Measurements from ENCODE around the gene SPACA6. TPM values are rescaled to one million over a fixed set of nuclear protein-coding genes. Genes with fewer than 3 reads are reported as not detected.

SPACA6 gene
- total and polyA plus RNA-seq, 2 of the 8 experiments (the other 6 are each of a cell fraction or from before 2014, with no cell fraction given): 7.1 to 7.5 TPM

DNA sequence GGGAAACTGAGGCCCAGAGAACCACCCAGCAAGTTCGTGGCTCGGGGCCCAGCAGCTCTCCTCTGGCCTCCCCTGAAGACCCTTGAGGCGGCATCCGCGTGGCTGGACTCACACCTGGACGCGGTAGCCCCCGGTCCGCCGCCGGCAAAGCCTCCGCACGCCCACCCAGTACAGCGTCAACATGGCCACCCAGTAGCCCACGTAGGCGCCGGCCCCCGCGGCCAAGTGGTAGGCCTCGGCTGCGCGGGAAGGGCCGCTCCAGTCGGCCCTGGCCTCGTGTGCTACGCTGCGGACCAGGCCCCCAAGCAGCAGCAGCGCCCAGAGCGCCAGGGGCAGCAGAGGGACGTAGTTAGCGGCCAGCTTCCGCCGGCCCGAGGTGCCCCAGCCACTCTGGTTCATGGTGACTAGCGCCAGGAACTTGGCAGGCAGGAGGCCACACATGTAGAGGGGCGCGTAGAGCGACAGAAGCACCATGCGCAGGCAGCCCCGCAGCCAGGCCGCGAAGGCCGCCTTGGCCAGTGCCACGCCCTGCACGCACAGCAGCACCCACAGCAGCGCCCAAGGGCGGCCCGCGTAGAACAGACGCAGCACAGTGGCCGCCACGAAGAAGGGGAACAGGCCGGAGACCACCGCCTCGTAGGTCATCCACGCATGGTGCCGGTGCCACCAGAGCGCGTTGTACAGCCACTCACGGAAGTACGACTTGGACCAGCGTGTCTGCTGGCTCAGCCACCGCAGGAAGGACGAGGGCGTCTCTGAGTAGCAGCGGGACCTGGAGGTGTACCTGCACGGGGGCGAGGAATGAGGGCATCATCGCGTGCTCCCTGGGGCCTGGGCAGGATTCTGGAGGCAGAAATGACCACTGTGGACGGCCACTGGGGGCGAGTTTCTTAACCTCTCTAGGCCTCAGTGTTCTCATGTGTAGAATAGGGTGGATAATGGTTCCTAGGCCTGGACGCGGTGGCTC, 20.5 kb downstream of the SPACA6 start:
- Histone ChIP-seq H2BK20ac (ENCODE audit: low read length) (no peak overlapping the region), H4K91ac (replicated peaks; ENCODE audit: insufficient read length, low read length) (no peak overlapping the region), H3K27me3 (replicated peaks in 1 of 4; ENCODE audit: control insufficient read depth in 3 of 4, extremely low read depth in 1 of 4, insufficient read depth in 3 of 4, low read length in 3 of 4) (peaks cover 0 to 12% (median 5%) of the 10 kb centered on the region in 4 experiments; a peak in 6 of 7 replicates), H2AK5ac (ENCODE audit: low read depth, low read length) (no peak overlapping the region), H3K14ac (ENCODE audit: insufficient read length) (no peak overlapping the region), H4K5ac (ENCODE audit: insufficient read length, low read depth, low read length) (no peak overlapping the region), H3K23me2 (ENCODE audit: low read depth, low read length) (peaks cover 2% of the 10 kb centered on the region; the same call in 1 of the 2 replicates), H2BK5ac (ENCODE audit: low read depth, low read length) (no peak overlapping the region), H2AFZ (ENCODE audit: low read length) (no peak overlapping the region), H3K9ac (replicated peaks in 1 of 4; ENCODE audit: extremely low read depth in 1 of 4, low read depth in 3 of 4, low read length in 3 of 4) (no peak overlapping the region), H3K79me1 (ENCODE audit: low read depth, low read length) (no peaks in the 10 kb centered on the region), H2BK120ac (replicated peaks; ENCODE audit: low read depth, low read length) (no peak overlapping the region), H3K9me3 (ENCODE audit: insufficient read depth in 2 of 2, low read depth in 1 of 2, low read length in 1 of 2) (no peaks in the 10 kb centered on the region), H3K79me2 (ENCODE audit: control insufficient read depth in 1 of 2, insufficient read depth in 2 of 2, low read length in 2 of 2) (no peaks in the 10 kb centered on the region), H4K20me1 (replicated peaks in 1 of 2; ENCODE audit: control insufficient read depth in 1 of 2, insufficient read depth in 2 of 2, low read length in 2 of 2) (no peaks in the 10 kb centered on the region), H3K4ac (replicated peaks; ENCODE audit: insufficient read length, low read depth, low read length) (no peak overlapping the region), H3K36me3 (ENCODE audit: control insufficient read depth in 2 of 4, insufficient read depth in 4 of 4, low read length in 3 of 4) (no peaks in the 10 kb centered on the region), H3K4me2 (ENCODE audit: insufficient read depth in 1 of 2, low read depth in 2 of 2, low read length in 2 of 2) (no peak overlapping the region), H3K56ac (replicated peaks; ENCODE audit: insufficient read length, low read depth, low read length) (no peak overlapping the region), H2BK12ac (ENCODE audit: low read depth, low read length) (0 out of 2 replicates have a peak overlapping the region, but pooled peaks have one; percentile 5), H3K23ac (ENCODE audit: insufficient read length) (no peak overlapping the region), H3K18ac (ENCODE audit: extremely low read depth, low read length) (no peak overlapping the region), H3K4me3 (ENCODE audit: extremely low read depth in 1 of 4, insufficient read depth in 2 of 4, low read depth in 3 of 4, low read length in 4 of 4) (no peak overlapping the region), H2BK15ac (ENCODE audit: low read length) (no peak overlapping the region), H3K4me1 (replicated peaks in 1 of 4; ENCODE audit: control insufficient read depth in 3 of 4, insufficient read depth in 4 of 4, low read length in 3 of 4) (0 out of 7 replicates have a peak, but pooled peaks cover 0 to 2% (median 0%) of the 10 kb centered on the region in 4 experiments), H4K8ac (ENCODE audit: extremely low read depth, insufficient read depth, low read length) (peak overlapping the region; percentile 25; the same call in 1 of the 2 replicates), H3K27ac (ENCODE audit: low read depth, low read length) (no peak overlapping the region)
- FAIRE-seq: no peak
- WGBS, 2 experiments (ENCODE audit: extremely low coverage in 1 of 2, insufficient coverage in 1 of 2, insufficient read length in 1 of 2, insufficient replicate concordance in 2 of 2, low coverage in 1 of 2, low lambda C conversion rate in 2 of 2, missing lambda C conversion rate in 1 of 2): 96% methylated on average over 66 of the region's 74 CpGs; no CpG with 5 or more reads in 1 of the 2 experiments
- CTCF ChIA-PET (ENCODE audit: partially characterized antibody): interaction anchor here (0.5 to 2.7 kb wide), 2 partner anchors 9 to 64 kb away, joined by 3 to 13 read pairs; no protein-coding TSS in a partner anchor
- POLR2A ChIA-PET (ENCODE audit: partially characterized antibody): interaction anchor here (0.6 kb wide), 1 partner anchor 23 kb away, joined by 3 read pairs; no protein-coding TSS in a partner anchor
- DNase-seq (ENCODE audit: low read depth in 1 of 2, low spot score in 2 of 2): no peak
- no peak for TF ChIP-seq PHF8 (conservative IDR thresholded peaks at IDR 0.05; ENCODE audit: low read depth, low read length)
- no peak for TF ChIP-seq EP300 (IDR thresholded peaks at IDR 0.05; ENCODE audit: borderline replicate concordance in 1 of 2, low read depth in 2 of 2, low read length in 2 of 2)
- TF ChIP-seq HDAC6 (IDR thresholded peaks at IDR 0.05; ENCODE audit: low read depth, low read length): no peak
- TF ChIP-seq SP4 (IDR thresholded peaks at IDR 0.05; ENCODE audit: low read length): no peak
- no peak for TF ChIP-seq CREB1 (IDR thresholded peaks at IDR 0.05)
- TF ChIP-seq SP2 (IDR thresholded peaks at IDR 0.05; ENCODE audit: low read length): no peak
- TF ChIP-seq KDM5A (IDR thresholded peaks at IDR 0.05; ENCODE audit: low read length): no peak
- TF ChIP-seq CBX5 (IDR thresholded peaks at IDR 0.05; ENCODE audit: low read depth, low read length): no peak
- TF ChIP-seq SIRT6 (IDR thresholded peaks at IDR 0.05; ENCODE audit: low read length): no peak
- no peak for TF ChIP-seq SUZ12 (IDR thresholded peaks at IDR 0.05; ENCODE audit: low read length)
- TF ChIP-seq TCF12 (IDR thresholded peaks at IDR 0.05; ENCODE audit: low read depth, low read length): no peak
- no peak for TF ChIP-seq NANOG (IDR thresholded peaks at IDR 0.05; ENCODE audit: insufficient read depth, low read depth, low read length, poor library complexity, severe bottlenecking)
